HG03442 (cell line): ENCODE results near the gene PEDS1.
"Not testable (repeated sequence)": the region's sequence is repeated elsewhere in the genome, so short reads cannot be mapped to it uniquely, and the experiment has no call there.

Experiments
- ATAC-seq: cut with Tn5 transposase; IDR thresholded peaks from one replicate; pipeline ENCODE4 v1.9.1; 2021; ENCODE audit warnings: mild to moderate bottlenecking, moderate library complexity; ENCODE audit not compliant: unreplicated experiment

PEDS1 gene

DNA sequence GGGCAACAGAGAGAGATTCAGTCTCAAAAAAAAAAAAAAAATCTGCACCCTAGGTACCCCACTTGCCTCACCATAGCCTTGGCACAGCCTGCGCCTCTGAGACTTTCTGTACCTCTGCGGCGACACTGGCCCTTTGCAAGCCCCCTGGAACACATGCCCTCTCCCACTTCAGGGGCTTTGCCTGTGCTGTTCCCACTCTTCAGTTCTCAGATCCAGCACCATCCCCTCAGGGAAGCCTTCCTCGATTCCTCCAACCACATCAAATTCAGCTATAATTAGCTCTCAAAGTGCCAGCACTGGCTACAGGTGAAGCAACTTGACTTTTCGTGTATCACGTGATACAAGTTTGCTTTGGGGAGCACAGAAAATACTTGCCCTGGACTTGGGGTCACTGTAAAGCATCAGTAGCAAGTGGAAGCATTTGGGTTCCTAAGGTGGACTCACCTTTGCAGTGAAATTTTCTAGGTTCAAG is 38.4 kb downstream of the PEDS1 start:
- no peak for ATAC-seq

DNA sequence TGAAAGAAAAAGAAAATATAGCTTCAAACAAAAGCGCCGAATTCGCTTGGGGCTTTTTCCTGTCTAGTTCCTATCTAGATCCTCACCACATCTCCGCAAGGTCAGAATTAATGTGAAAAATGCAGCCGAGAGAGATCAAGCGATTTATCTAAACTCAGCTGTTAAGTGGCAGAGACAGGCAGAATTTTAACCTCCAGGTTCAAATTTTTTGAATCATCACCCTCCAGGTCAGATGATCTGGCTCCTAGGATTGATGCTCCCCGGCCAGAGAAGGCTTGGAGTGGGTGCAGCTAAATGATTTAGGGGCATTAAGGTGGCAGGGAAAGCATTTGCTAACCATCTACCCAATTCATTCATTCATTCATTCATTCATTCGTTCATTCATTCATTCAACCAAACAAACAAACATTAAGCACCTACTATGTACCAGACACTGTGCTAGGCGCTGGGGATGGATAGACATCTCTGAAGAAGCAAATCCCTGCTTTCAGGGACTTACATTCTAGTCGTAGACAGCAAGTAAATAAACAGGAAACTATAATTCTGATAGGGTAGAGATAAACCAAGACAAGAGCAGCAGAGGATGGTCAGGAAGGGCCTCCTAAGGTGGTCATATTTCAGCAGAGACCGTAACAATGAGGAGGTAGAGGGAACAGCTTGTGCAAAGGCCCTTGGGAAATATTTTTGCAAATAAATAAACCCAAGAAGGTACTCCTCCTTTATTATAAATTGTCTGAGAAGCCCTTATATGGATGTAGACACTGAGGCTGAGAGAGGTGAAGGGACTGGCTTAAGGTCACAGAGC is 39.9 kb downstream of the PEDS1 start:
- no peak for ATAC-seq

DNA sequence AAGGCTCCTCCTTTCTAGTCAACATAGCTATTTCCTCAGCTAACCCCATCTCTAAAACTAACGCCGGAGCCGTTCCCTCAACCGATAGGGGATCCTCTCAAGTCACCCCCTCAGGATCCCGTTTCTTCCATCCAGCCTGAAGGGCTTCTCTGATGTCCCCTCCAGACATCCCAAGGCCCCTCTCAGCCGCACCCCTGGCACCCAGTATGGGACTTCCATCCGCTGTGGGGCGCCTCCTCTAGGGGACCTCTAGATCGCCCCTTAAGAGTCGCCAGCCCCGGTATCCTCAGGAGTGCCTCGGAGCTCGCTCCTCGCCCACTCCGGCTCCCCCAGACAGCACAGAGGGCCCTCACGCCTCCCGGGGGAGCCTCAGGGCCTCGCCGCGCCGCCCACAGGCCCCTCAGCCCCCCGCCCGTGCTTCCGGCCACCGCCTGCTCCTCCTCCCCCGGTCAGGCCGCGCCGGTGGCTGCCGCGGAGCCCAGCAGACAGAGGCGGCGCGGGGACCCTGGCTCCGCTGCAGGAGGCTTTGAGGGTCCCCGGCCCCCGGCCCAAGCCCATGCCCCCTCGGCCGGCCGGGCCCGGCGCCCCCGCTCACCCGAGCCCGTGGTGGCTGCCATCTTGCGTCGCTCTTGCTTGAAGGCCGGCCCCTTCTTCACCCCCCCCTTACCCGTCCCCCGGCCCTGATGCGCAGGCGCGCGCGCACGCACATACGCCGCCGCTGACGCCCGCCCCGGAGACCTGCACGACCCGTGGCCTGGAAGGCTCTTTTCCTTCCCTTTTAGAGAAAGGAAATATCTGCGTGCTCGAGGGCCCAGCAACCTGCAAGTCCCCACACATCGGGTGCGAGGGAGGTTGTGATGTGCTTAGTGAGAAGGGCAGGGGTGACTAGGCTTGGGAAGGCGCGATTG is 40.8 kb downstream of the PEDS1 start, which contains the start of gene UBE2V1:
Gene UBE2V1 (minus strand): TSS at position 639 of the 908 bp plus-strand sequence. CDS start 22 bp downstream, at position 617.
- ATAC-seq: peak; percentile 46

DNA sequence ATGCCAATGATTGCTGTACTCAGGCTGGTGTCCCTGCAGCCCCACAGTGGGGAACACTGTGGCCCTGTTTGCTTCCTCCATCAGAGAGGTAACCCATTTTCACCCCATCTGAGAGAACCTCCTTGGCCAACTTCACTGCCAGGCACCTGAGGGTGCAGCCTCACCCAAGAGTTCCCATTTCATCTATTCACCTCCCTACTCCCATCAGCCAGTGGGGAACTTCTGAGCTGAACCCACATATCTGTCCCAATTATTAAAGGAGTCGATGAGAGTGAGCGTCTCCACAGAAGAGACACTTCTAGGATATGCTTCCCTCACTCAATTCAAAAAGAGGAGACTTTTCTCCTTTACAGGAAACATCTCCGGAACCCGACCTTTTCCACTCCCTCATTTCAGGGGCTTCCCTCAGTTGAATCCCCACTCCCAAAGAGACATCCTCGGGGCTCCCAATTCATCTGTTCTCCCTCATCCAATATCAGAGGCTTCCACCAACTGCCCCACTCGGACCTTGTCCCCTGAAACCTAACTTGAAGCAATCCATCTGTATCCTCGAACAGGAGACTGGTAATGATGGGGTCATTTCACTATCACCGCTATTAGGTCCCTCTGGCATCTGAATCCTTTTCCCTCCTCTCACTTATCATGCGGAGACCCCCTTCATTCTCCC is 41.6 kb downstream of the PEDS1 start:
- no peak for ATAC-seq

DNA sequence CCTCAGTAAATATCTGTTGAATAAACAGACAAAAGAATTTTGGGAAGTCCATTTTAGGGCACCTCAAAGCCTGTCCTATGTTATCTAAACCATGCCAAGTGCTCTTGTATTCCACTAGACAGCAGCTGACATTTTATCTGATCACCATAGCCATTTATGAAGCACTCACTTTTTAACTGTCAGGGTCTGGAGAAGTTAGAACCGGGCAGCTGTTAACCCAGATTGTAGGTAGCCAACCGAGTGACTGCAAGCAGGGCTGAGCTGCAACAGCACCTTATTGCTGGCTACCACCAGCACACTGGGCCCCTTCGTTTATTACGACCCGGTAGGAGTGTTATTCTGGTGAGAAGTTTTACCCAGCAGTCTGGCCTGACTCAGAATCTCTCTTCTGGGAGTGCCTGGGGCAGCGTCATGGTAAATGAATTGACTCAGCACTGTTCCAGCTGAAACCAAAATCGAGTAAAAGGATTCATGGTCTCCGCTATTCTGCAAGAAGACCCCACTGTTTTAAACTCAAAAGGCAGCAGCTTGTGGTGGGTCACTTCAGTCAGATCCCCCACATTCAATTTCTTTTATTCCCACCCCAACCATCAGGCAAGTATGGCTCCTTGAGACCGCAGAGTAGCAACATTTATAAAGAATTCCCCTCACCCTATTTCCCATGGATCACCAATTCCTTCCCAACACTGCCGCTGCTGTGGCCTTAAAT is 42.2 kb downstream of the PEDS1 start:
- ATAC-seq: no peak

DNA sequence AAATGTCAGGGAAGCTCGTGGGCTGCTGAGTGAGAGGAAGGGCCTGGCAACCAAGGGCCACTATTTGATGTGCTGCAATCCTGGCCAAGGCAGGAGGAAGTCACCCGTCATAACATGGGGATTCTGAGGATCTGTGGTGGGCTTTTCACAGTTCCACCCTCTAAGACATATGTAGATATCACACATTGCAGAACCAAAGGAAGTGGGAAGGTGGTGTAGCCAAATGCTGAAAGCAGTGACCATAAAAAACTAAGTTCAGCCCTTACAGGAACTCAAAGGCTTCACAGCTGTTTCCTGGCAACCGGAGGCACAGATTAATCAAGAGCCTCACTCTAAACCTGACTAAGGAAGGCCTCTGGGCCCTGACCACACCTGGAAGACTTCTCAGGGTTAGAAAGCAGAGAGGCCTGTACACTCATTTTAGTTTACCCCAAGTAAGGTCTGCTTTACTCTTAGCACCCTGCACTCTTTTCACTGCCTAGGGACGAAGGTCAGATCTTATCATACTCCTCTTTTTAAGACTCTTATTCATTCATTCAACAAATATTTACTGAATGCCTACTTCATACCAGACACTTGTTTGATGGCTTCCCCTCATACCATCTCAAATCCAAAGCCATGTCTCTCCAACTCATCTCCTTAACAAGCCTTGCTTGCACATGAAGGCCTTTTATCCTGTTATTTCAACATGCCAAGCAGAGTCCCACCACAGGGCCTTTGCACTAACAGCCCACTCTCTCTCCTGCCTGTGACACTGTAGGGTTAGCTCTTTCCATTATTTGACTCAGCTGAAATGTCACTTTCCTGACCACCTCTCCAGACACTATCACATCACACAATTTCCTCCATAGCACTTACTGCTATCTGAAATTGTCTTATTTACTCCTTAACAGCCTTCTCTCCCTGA is 43.1 kb downstream of the PEDS1 start:
- ATAC-seq: no peak

DNA sequence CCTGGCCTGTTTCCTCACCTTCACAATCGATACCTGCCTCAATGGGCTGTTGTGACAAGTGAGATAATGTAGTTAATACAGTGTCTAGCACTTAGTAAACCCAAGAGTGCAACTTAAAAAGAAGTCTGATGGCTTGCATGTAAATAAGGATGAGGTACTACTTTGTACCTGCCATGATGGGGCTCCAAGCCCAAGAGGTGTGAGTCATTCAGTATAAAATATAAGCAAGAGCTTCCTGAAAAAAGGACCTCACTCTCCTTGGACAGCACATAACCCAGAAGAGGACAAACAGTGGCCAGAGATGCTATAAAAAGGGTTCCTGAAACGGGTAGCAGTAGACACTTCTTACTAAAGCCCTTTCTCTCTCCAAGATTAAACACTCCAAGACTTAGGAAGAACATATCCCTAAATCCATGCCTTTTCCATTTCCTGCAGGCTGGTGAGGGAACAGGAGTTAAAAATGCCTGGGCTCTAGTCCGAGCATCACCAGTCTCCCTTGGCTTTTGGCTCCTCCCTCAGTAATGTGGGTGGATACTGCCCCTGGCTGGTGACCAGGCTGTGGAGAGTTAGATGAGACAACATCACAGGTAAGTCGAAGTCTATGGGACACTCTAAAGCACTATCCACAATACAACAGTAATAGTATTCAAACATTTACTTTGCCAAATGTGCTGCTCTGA is 44.8 kb downstream of the PEDS1 start:
- no peak for ATAC-seq

DNA sequence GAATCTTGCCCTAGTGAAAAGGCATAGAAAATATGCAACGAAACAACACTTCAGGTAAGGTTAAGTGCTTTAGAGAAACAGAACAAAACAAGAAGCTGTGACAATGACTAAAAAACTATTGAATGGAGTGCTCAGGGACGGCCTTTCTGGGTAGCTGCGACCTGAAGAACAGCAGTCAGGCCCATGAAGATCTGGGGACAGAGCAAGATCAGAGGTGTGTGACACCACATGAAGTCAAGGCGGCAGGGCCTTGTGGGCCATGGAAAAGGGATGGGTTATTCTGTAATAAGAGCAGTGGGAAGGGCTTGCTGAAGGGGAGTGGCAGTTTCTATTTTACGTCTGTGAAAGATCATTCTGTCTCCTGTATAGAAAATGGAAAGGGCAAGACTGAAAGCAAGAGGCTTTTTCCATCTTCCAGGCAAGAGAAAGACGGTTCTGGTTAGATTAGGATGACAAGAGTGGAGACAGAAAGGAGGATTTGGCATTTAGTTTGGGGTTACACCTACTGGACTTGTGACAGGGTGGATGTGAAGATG is 45.7 kb downstream of the PEDS1 start:
- ATAC-seq: no peak

DNA sequence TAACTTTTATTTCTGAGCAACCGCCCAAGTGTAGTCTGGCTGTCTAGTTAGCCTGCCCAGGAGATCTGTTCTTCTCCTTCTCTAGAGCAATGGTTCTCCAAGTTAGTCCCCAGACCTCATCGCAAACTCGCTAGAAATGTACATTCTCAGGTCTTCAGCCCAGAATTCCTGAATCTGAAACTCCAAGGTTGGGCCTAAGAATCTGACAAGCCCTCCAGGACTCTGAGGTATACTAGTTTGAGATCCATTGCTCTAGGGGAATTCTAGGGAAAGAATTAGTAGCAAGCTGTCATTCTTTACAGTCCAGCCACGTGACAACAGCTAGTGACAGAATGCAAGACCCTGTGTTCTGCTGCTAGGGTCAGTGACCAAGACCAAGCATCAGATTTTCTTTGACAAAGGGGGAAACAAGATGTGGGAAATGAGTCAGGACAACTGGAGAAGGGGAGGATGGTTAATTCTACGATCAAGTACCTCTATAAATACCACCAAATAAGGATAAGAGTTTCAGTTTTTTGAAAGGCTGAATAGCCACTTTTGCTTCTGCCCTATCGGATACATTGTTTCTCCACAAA is 46.4 kb downstream of the PEDS1 start:
- no peak for ATAC-seq

DNA sequence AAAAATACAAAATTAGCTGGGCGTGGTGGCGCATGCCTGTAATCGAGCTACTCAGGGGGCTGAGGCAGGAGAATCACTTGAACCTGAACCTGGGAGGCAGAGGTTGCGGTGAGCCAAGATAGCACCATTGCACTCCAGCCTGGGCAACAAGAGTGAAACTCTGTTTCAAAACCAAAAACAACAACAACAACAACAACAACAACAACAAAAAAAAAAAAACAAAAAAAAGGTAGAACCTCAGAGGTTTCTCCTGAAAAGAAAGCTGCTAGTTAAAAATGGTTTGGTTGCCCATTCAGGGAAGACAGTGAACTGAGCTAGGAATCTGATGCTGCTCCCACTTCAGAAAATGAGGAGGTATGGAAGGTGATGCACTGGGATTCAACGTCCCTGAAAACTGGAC is 46.9 kb downstream of the PEDS1 start:
- ATAC-seq: not testable (repeated sequence)
